Neural cell (in vitro differentiated cells): Measurements from ENCODE around the gene SLC34A1.

Experiments
- CTCF ChIP-seq: fragments of 450-650 bp; IDR thresholded peaks from 2 replicates; pipeline ENCODE4 v1.5.1; 2014; ENCODE audit warnings: antibody characterized with exemption, mild to moderate bottlenecking, moderate library complexity; ENCODE audit not compliant: poor library complexity, severe bottlenecking
- EP300 ChIP-seq: fragments of 450-650 bp; conservative IDR thresholded peaks from 2 replicates; pipeline ENCODE4 v1.6.1; 2014; ENCODE audit warnings: antibody characterized with exemption, mild to moderate bottlenecking, moderate library complexity; ENCODE audit not compliant: poor library complexity, severe bottlenecking
- EZH2 ChIP-seq: fragments of 200-600, 300-800 bp; shearing (Covaris generic), sonication (generic); IDR thresholded peaks from 2 replicates; pipeline ENCODE4 v1.6.1; 2014; ENCODE audit warnings: antibody characterized with exemption, low read length, borderline replicate concordance, mild to moderate bottlenecking; ENCODE audit not compliant: insufficient read depth, poor library complexity, severe bottlenecking
- MXI1 ChIP-seq: fragments of 450-650 bp; conservative IDR thresholded peaks from 2 replicates; pipeline ENCODE4 v1.6.1; 2014; ENCODE audit warnings: antibody characterized with exemption, mild to moderate bottlenecking; ENCODE audit not compliant: poor library complexity, severe bottlenecking
- POLR2AphosphoS5 ChIP-seq: IDR thresholded peaks from 2 replicates; pipeline ENCODE4 v1.6.1; 2012
- RAD21 ChIP-seq: fragments of 450-650 bp; conservative IDR thresholded peaks from 2 replicates; pipeline ENCODE4 v1.6.1; 2014; ENCODE audit warnings: antibody characterized with exemption, mild to moderate bottlenecking, moderate library complexity
- SMC3 ChIP-seq: fragments of 450-650 bp; conservative IDR thresholded peaks from 2 replicates; pipeline ENCODE4 v1.6.1; 2014; ENCODE audit warnings: antibody characterized with exemption, mild to moderate bottlenecking, moderate library complexity; ENCODE audit not compliant: poor library complexity

- TF ChIP-seq CTCF: no peak
- no peak for TF ChIP-seq POLR2AphosphoS5
- no peak for TF ChIP-seq SMC3
- no peak for TF ChIP-seq EZH2
- no peak for TF ChIP-seq EP300
- no peak for TF ChIP-seq MXI1
- no peak for TF ChIP-seq RAD21
Observed at GRCh38 chr5:177347699-177348098, 36.5 kb upstream of the SLC34A1 start.
